Liver (tissue), 9 donors: ENCODE data around the gene TUBB2A. TPM values are rescaled to one million over a fixed set of nuclear protein-coding genes. Genes with fewer than 3 reads are reported as not detected.
"Not testable (repeated sequence)": the region's sequence is repeated elsewhere in the genome, so short reads cannot be mapped to it uniquely, and the experiment has no call there.

Experiments used
- DNase-seq: peaks from one replicate; pipeline ENCODE4 v3.0.0-alpha.2; 2017; ENCODE audit warnings: low spot score
- H3K27ac ChIP-seq, 2 donors: one replicate each; pipeline ENCODE4 v1.7.0; 2013; ENCODE audit warnings: inconsistent platforms in 2 of 2, low read length in 2 of 2, control low read depth in 1 of 2, low read depth in 1 of 2, mild to moderate bottlenecking in 1 of 2
- H3K27me3 ChIP-seq, 4 donors: one replicate each; pipeline versions ENCODE4 v1.6.1 to v1.7.0; 2013; ENCODE audit warnings: low read length in 3 of 4, inconsistent platforms in 1 of 4, mild to moderate bottlenecking in 1 of 4, moderate library complexity in 1 of 4; ENCODE audit not compliant: control insufficient read depth in 4 of 4, insufficient read depth in 4 of 4
- H3K36me3 ChIP-seq, 4 donors: one replicate each; pipeline versions ENCODE4 v1.6.1 to v1.7.0; 2013; ENCODE audit warnings: low read length in 3 of 4, mild to moderate bottlenecking in 3 of 4, low read depth in 1 of 4, moderate library complexity in 1 of 4; ENCODE audit not compliant: control insufficient read depth in 4 of 4, insufficient read depth in 3 of 4
- H3K4me1 ChIP-seq, 4 donors: one replicate each; pipeline versions ENCODE4 v1.6.1 to v1.7.0; 2013; ENCODE audit warnings: low read length in 3 of 4, mild to moderate bottlenecking in 3 of 4, moderate library complexity in 1 of 4; ENCODE audit not compliant: control insufficient read depth in 4 of 4, insufficient read depth in 4 of 4
- H3K4me3 ChIP-seq, 3 donors: one replicate each; pipeline versions ENCODE4 v1.6.1 to v1.7.0; 2013; ENCODE audit warnings: low read length in 3 of 3, control low read depth in 1 of 3, low read depth in 1 of 3, mild to moderate bottlenecking in 1 of 3
- H3K9ac ChIP-seq, 2 donors: one replicate each; pipeline ENCODE4 v1.7.0; 2013; ENCODE audit warnings: low read length in 2 of 2, mild to moderate bottlenecking in 2 of 2, moderate library complexity in 2 of 2, control low read depth in 1 of 2, low read depth in 1 of 2
- H3K9me3 ChIP-seq, 4 donors: one replicate each; pipeline versions ENCODE4 v1.6.1 to v1.7.0; 2013; ENCODE audit warnings: low read length in 3 of 4; ENCODE audit not compliant: control insufficient read depth in 4 of 4
- EGR1 ChIP-seq, 2 donors: IDR thresholded peaks; 2 replicates each; pipeline ENCODE4 v1.6.1; 2016 to 2018; ENCODE audit warnings: antibody characterized with exemption in 2 of 2, low read depth in 2 of 2
- FOXA1 ChIP-seq: IDR thresholded peaks from 2 replicates; pipeline ENCODE4 v1.6.1; 2016; ENCODE audit warnings: antibody characterized with exemption
- FOXA2 ChIP-seq: IDR thresholded peaks from 2 replicates; pipeline ENCODE4 v1.6.1; 2016; ENCODE audit warnings: antibody characterized with exemption
- GABPA ChIP-seq, 2 donors: IDR thresholded peaks in 1 of 2; conservative IDR thresholded peaks in 1 of 2; 2 replicates each; pipeline ENCODE4 v1.6.1; 2016; ENCODE audit warnings: antibody characterized with exemption in 2 of 2, mild to moderate bottlenecking in 1 of 2, moderate library complexity in 1 of 2
- HNF4A ChIP-seq, 2 donors: conservative IDR thresholded peaks; 2 replicates each; pipeline ENCODE4 v1.6.1; 2016; ENCODE audit warnings: antibody characterized with exemption in 2 of 2, mild to moderate bottlenecking in 2 of 2
- HNF4G ChIP-seq: IDR thresholded peaks from 2 replicates; pipeline ENCODE4 v1.6.1; 2016; ENCODE audit warnings: antibody characterized with exemption
- JUND ChIP-seq, 2 donors: IDR thresholded peaks; 2 replicates each; pipeline ENCODE4 v1.6.1; 2016; ENCODE audit warnings: antibody characterized with exemption in 2 of 2
- NR2F2 ChIP-seq: IDR thresholded peaks from 2 replicates; pipeline ENCODE4 v1.6.1; 2016; ENCODE audit warnings: antibody characterized with exemption
- RAD21 ChIP-seq, 2 donors: IDR thresholded peaks; 2 replicates each; pipeline ENCODE4 v1.6.1; 2016; ENCODE audit warnings: antibody characterized with exemption in 2 of 2, mild to moderate bottlenecking in 2 of 2
- RXRA ChIP-seq, 2 donors: IDR thresholded peaks; 2 replicates each; pipeline ENCODE4 v1.6.1; 2017 to 2018; ENCODE audit warnings: antibody characterized with exemption in 2 of 2, mild to moderate bottlenecking in 1 of 2
- SP1 ChIP-seq: IDR thresholded peaks from 2 replicates; pipeline ENCODE4 v1.6.1; 2018; ENCODE audit warnings: antibody characterized with exemption, mild to moderate bottlenecking
- TAF1 ChIP-seq: conservative IDR thresholded peaks from 2 replicates; pipeline ENCODE4 v1.6.1; 2016; ENCODE audit warnings: antibody characterized with exemption, mild to moderate bottlenecking
- YY1 ChIP-seq: IDR thresholded peaks from 2 replicates; pipeline ENCODE4 v1.6.1; 2016; ENCODE audit warnings: antibody characterized with exemption, mild to moderate bottlenecking
- WGBS: extraction: QIAGEN DNeasy Blood & Tissue Kit; methylation state at CpG from one replicate; pipeline ENCODE4 v1.1.7; 2013; 5-methylcytosine and 5-hydroxymethylcytosine counted together
- polyA plus RNA-seq, 2 donors: library from polyadenylated mRNA; stranded (reverse) in 1 of 2; unstranded in 1 of 2; fragments of 200-250 nt in 1 of 2; fragments of >200 nt in 1 of 2; fragmentation: Nextera tagmentation in 1 of 2; extraction: Ambion mirVana in 1 of 2; gene quantifications; one replicate each; pipeline versions ENCODE4 v1.2.1 to v1.2.3, GENCODE V29; 2013 to 2015
- total RNA-seq, 2 donors: library from RNA; depleted of rRNA; stranded (reverse); fragments of >200 nt; gene quantifications; one replicate each; pipeline ENCODE4 v1.2.3, GENCODE V29; 2014
- TF ChIP-seq, protein P1 (sequence below): fragments of 150-350 bp; IDR thresholded peaks from 2 replicates; pipeline ENCODE4 v1.5.1; 2017; ENCODE audit warnings: improper control_type of control experiment, low read depth, low read length; ENCODE audit not compliant: missing input control
- TF ChIP-seq, protein P2 (sequence below): IDR thresholded peaks from 2 replicates; pipeline ENCODE4 v1.6.1; 2016; ENCODE audit warnings: antibody characterized with exemption
- TF ChIP-seq, protein P3 (sequence below): IDR thresholded peaks from 2 replicates; pipeline ENCODE4 v1.6.1; 2016; ENCODE audit warnings: antibody characterized with exemption
- TF ChIP-seq, protein P4 (sequence below): IDR thresholded peaks from 2 replicates; pipeline ENCODE4 v1.6.1; 2016; ENCODE audit warnings: antibody characterized with exemption, mild to moderate bottlenecking
- donor health status: healthy.
- donor health status: healthy.
- donor health status: healthy.
- donor health status: healthy.
- donor health status: healthy.

The TUBB2A gene
- total and polyA plus RNA-seq, 4 donors: 53.5 to 94.8 (median 88.1) TPM

DNA sequence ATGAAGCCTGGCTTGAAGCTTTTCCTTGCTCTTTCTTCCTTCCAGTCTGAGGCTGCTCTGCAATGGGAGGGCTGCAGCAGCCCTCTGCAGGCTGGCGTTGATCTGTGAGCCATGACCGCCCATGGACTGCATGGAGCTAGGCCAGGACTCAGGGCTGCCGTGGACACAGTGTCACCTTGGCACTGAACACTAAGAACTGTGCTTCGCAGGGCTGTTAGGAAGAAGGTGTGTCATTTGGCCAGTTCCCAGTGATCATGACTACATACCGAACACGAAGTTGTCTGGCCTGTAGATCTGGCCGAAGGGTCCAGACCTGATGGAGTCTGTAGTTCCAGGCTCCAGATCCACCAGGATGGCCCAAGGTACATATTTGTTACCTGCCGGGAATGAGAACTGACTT is 21.3 kb upstream of the TUBB2A start:
- H3K36me3 ChIP-seq, H3K9me3 ChIP-seq, H3K9ac ChIP-seq, H3K4me1 ChIP-seq, H3K4me3 ChIP-seq, DNase-seq, H3K27me3 ChIP-seq, H3K27ac ChIP-seq: not testable (repeated sequence)
- WGBS: 74% methylated on average over 8 of the region's 8 CpGs

DNA sequence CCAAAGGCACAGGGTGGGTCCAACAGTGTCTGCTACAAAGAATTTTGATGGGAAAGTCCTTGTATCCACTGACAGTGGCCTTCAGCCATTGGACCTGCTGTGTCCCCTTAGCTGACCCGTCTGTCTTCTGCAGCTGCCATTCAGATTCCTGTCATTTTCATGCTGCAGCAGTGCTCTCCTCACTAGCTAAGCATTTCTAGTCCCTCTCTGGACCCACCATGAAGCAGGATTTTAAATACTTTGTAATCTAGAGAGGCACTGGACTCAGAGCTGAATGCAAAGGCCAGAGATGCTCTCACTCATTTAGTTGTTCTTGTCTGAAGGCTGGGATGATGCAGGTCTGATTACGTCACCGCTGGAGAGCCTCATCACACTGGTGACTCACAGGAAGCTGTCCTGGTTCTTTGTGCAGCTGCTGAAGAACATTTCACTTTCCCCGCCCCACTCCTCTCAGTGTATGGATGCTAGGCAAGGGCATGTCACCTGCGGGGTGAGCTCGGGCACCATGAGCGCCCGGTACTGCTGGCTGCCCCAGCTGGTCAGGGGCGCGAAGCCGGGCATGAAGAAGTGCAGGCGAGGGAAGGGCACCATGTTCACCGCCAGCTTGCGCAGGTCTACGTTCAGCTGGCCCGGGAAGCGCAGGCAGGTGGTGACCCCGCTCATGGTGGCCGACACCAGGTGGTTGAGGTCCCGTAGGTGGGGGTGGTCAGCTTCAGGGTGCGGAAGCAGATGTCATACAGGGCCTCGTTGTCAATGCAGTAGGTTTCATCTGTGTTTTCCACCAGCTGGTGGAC is 19.4 kb upstream of the TUBB2A start:
- TF ChIP-seq RXRA (IDR thresholded peaks at IDR 0.05): no peak
- Histone ChIP-seq H3K27me3 (no peaks in the 10 kb centered on the region), H3K4me3 (no peak overlapping the region), H3K36me3 (no peaks in the 10 kb centered on the region), H3K27ac (no peak overlapping the region), H3K9ac (no peak overlapping the region), H3K9me3 (no peaks in the 10 kb centered on the region), H3K4me1 (no peaks in the 10 kb centered on the region)
- 90% methylated on average over 22 of the region's 22 CpGs for WGBS
- no peak for DNase-seq

DNA sequence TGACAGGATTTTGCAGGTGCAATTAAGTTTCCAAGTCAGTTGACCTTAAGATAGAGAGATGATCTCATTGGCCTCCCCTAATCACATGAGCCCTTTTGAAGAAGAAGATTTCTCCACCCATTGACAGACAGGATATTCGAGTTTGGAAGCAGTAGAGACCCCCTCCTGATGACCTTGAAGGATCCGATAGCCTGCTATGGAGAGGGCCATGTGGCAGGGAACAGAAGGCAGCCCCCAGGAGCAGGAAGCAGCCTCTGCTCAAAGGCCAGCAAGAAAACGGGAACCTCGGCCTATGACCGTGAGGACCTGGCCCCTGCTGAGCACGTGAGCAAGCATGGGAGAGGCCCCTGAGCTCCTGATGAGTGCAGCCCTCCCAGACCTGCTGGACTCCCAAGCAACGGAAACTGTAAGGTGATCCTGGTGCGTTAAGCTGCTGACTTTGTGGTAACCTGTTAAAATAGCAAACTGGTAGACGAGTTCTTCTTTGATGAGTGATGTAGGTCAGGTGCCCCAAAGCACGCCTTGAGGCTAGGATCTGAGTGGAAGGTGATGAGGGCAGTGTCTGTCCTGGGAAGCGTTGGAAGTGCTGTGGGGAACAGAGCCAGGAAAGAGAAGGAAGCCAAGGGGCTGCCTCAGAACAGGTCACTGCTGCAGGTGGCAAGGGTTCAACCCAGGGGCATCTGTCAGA is 18.5 kb upstream of the TUBB2A start:
- Histone ChIP-seq H3K4me3 (no peak overlapping the region), H3K9ac (no peak overlapping the region), H3K9me3 (no peaks in the 10 kb centered on the region), H3K4me1 (no peaks in the 10 kb centered on the region), H3K27ac (no peak overlapping the region), H3K27me3 (no peaks in the 10 kb centered on the region), H3K36me3 (no peaks in the 10 kb centered on the region)
- WGBS: 76% methylated on average over 11 of the region's 11 CpGs
- TF ChIP-seq, protein P1, sequence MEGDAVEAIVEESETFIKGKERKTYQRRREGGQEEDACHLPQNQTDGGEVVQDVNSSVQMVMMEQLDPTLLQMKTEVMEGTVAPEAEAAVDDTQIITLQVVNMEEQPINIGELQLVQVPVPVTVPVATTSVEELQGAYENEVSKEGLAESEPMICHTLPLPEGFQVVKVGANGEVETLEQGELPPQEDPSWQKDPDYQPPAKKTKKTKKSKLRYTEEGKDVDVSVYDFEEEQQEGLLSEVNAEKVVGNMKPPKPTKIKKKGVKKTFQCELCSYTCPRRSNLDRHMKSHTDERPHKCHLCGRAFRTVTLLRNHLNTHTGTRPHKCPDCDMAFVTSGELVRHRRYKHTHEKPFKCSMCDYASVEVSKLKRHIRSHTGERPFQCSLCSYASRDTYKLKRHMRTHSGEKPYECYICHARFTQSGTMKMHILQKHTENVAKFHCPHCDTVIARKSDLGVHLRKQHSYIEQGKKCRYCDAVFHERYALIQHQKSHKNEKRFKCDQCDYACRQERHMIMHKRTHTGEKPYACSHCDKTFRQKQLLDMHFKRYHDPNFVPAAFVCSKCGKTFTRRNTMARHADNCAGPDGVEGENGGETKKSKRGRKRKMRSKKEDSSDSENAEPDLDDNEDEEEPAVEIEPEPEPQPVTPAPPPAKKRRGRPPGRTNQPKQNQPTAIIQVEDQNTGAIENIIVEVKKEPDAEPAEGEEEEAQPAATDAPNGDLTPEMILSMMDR: no peak
- TF ChIP-seq FOXA2: no peak
- no peak for TF ChIP-seq FOXA1
- no peak for TF ChIP-seq SP1
- TF ChIP-seq JUND (IDR thresholded peaks at IDR 0.05): no peak
- TF ChIP-seq GABPA (IDR thresholded peaks at IDR 0.05 in 1 of 2, conservative IDR thresholded peaks at IDR 0.05 in 1 of 2): no peak
- TF ChIP-seq YY1: no peak
- TF ChIP-seq RXRA (IDR thresholded peaks at IDR 0.05): no peak
- TF ChIP-seq, protein P2, sequence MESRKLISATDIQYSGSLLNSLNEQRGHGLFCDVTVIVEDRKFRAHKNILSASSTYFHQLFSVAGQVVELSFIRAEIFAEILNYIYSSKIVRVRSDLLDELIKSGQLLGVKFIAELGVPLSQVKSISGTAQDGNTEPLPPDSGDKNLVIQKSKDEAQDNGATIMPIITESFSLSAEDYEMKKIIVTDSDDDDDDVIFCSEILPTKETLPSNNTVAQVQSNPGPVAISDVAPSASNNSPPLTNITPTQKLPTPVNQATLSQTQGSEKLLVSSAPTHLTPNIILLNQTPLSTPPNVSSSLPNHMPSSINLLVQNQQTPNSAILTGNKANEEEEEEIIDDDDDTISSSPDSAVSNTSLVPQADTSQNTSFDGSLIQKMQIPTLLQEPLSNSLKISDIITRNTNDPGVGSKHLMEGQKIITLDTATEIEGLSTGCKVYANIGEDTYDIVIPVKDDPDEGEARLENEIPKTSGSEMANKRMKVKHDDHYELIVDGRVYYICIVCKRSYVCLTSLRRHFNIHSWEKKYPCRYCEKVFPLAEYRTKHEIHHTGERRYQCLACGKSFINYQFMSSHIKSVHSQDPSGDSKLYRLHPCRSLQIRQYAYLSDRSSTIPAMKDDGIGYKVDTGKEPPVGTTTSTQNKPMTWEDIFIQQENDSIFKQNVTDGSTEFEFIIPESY: no peak
- TF ChIP-seq, protein P3, sequence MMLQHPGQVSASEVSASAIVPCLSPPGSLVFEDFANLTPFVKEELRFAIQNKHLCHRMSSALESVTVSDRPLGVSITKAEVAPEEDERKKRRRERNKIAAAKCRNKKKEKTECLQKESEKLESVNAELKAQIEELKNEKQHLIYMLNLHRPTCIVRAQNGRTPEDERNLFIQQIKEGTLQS: no peak
- no peak for TF ChIP-seq EGR1 (IDR thresholded peaks at IDR 0.05; ENCODE audit: low read depth in 2 of 2)
- no peak for TF ChIP-seq HNF4G
- no peak for TF ChIP-seq NR2F2
- no peak for TF ChIP-seq RAD21 (IDR thresholded peaks at IDR 0.05)
- TF ChIP-seq TAF1: no peak
- TF ChIP-seq HNF4A (conservative IDR thresholded peaks at IDR 0.05): no peak
- TF ChIP-seq, protein P4, sequence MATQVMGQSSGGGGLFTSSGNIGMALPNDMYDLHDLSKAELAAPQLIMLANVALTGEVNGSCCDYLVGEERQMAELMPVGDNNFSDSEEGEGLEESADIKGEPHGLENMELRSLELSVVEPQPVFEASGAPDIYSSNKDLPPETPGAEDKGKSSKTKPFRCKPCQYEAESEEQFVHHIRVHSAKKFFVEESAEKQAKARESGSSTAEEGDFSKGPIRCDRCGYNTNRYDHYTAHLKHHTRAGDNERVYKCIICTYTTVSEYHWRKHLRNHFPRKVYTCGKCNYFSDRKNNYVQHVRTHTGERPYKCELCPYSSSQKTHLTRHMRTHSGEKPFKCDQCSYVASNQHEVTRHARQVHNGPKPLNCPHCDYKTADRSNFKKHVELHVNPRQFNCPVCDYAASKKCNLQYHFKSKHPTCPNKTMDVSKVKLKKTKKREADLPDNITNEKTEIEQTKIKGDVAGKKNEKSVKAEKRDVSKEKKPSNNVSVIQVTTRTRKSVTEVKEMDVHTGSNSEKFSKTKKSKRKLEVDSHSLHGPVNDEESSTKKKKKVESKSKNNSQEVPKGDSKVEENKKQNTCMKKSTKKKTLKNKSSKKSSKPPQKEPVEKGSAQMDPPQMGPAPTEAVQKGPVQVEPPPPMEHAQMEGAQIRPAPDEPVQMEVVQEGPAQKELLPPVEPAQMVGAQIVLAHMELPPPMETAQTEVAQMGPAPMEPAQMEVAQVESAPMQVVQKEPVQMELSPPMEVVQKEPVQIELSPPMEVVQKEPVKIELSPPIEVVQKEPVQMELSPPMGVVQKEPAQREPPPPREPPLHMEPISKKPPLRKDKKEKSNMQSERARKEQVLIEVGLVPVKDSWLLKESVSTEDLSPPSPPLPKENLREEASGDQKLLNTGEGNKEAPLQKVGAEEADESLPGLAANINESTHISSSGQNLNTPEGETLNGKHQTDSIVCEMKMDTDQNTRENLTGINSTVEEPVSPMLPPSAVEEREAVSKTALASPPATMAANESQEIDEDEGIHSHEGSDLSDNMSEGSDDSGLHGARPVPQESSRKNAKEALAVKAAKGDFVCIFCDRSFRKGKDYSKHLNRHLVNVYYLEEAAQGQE: no peak
- no peak for DNase-seq
